NCI-H526 treated with DMSO at 0.1 percent for 48 hours (cell line): ENCODE measurements around the gene PDK2.
"Not testable (repeated sequence)": the region's sequence is repeated elsewhere in the genome, so short reads cannot be mapped to it uniquely, and the experiment has no call there.

Experiments used
- DNase-seq: peaks from one replicate; lab custom pipeline; 2025; lab: John Stamatoyannopoulos, UW

PDK2 gene

DNA sequence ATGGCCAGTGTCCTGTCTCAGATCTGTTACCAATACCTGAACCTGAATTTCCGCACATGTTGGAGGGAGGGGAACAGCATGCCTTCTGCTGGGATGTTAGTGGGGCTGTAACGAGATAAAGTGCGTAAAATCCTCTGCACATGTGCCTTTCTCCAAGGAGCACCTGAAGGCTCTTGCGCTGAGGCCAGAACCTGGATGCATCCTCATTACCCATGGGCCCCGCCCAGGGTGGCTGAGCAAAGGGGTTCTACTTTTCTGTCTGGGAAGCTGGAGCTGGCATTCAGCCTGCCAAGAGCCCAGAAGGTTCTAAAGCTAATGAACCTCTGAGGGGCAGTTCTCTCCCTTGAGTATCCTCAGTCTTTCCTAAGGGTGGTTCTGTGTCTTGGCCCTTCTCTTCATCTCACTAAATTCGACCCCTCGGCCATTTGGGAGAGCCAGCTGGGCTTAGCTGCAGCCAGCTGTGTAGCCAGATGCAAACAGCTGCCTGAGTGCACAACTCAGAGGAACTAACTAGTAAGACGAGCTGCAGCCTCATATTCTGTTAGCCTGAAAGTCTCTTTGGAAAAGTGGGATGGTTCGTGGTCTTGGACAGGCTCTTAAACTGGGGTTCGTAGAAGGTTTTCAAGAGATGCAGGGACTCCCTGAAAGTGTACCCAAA, 36.7 kb upstream of the PDK2 start:
- no peak for DNase-seq

DNA sequence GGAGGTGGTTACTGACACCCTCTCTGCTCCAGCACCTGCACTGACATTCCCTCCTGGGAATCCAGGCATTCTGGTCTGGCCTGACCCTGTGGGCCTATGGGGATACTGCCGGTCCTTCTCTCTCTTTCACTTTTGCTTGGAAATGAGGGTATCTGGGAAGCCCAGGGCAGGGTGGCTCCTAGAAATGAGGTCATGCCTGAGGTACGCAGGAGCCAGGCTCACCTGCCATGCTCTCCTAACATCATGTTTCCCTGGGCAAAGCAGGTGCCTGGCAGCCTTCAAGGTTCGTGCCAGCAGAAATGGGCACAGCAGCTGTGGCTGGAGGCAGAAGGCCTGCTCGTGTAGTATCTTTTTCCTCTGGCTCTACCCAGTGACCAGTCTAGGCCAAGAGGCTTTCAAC, 35.9 kb upstream of the PDK2 start:
- no peak for DNase-seq

DNA sequence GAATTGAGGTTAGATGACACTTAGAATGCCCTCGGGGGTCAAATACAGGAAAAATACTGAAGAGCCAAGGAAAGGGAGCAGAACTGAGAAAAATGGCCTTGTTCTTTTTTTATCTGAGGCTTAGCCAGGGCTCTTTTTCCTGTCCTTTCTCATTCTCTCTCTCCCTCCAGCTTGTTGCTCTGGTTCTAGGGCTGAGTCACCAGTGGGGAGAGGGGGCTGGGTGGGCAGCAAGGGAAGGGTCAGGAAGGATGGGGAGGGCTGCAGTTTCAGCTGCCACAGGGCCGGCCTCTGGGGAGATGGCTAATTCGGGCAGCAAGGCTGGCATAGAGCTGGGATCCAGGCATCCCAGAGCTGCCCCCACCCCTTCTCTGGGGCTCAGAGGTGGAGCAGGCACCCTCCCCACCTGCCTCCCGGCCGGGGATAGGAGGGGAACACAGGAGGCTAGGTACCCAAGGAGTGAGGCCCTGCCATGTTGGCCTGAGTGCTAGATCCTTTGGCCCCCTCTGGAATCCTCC, 35.3 kb upstream of the PDK2 start:
- DNase-seq: no peak

DNA sequence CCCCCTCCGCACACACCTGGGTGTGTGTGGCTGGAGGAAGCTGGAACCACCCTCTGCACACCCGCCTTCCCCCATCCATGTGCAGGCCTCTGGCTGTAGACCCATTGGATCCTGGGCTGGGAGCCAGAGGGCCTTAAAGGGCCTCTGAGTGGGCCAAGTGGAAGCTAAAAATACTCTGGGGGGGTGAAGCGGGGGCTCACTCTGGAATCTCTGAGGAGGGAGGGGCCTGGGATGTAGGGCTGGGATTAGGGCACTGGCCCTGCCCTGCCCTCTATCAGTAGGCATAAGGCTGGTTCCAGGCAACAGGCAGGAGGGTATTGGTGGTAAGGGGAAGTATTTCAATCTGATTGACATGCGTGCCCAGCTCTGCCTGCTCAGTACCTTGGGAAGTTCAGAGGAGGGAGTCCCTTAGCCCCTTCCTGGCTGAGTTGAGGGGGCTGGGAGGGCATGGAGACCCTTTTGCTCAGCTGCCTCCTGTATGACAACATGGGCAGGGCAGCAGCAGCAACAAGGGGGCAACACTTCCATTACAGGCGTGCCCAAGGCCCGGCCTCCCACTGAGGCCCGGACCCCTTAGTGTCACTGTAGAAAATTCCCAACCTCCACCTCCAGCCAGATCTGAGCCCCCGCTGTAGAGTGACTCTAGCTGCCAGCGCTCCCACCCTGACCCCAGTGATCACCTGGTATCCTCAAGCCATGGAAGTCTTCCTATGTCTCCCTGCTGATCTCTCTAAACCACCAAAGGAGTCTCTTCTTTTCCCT, 34.0 kb upstream of the PDK2 start:
- no peak for DNase-seq

DNA sequence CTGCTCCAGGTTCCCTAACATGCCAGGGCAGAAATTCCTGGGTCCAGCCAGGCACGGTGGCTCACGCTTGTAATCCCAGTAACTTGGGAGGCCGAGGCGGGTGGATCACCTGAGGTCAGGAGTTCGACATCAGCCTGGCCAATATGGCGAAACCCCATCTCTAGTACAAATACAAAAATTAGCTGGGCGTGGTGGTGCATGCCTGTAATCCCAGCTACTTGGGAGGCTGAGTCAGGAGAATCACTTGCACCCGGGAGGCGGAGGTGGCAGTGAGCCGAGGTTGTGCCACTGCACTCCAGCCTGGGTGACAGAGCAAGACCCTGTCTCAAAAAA, 33.5 kb upstream of the PDK2 start:
- not testable (repeated sequence) for DNase-seq

DNA sequence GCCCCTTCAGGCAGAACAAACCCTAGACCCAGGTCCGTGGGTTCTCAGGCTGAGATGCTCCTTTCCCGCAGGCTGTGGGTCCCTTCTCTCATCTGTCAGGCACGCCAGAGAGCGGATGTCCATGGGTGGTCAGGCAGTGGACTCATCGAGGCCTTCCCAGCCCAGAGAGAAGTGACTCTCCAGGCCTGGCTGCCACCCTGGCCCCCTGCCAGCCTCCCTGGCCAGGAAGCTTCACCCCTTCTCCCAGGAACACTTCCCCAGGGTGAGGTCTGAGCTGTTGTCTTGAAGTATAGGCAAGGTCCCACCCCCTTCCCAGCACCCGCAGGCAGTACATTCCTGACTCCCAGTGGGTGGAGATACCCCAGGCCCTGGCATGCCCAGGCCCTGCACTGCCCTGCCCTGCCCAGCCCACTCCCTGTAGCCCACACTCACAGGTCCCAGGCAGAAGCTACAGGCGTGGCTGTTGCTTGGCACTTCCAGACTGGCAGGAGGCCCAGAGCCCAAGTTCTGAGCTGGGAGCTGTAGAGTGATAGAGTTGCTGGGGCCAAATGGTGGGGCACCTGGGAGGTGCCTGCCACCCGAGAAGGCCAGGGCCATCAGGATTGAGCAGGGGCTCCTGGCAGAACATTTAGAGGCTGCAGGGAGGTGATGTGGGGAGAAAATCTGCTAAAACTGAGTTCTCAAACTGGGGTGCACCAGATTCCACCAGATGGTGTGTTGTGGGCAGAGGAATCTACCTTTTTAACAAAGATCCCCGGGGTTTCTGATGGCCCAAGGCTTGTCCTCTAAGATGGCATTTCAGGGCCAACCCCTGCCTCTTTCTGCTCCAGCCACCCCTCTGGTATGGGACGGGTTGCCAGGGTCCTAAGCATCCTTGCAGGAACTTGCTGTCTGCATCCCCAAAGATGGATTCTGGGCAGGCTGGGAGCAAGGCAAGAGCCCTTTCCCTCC, 32.6 kb upstream of the PDK2 start:
- DNase-seq: no peak

DNA sequence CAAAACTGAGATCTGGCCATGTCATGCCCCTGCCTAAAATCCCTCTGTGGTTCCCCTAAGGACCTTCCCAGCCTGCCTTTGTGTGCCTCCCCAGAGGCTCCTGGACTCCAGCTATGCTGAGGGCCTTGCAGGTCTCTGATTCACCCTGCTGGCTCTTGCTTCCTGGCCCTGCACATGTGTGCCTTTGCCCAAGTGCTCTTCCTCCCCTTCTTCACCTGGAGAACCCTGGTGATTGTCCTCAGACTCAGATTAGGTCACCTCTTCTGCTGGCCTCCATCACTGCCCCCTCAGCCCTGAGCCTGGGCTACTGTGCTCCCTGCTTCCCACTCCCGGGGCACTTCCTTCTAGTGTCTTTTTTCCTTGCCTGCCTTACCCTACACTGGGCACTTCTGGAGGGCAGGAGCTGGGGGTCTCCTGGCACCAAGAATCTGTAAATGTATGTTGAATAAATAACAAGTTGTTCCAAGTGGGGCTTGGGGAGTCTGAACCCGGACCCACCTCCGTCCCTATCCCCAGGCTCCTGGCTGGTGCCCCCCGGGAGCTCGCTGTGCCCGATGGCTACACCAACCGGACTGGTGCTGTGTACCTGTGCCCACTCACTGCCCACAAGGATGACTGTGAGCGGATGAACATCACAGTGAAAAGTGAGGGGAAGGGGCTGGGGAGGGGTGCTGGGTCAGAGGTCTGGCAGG, 31.4 kb upstream of the PDK2 start:
- no peak for DNase-seq

DNA sequence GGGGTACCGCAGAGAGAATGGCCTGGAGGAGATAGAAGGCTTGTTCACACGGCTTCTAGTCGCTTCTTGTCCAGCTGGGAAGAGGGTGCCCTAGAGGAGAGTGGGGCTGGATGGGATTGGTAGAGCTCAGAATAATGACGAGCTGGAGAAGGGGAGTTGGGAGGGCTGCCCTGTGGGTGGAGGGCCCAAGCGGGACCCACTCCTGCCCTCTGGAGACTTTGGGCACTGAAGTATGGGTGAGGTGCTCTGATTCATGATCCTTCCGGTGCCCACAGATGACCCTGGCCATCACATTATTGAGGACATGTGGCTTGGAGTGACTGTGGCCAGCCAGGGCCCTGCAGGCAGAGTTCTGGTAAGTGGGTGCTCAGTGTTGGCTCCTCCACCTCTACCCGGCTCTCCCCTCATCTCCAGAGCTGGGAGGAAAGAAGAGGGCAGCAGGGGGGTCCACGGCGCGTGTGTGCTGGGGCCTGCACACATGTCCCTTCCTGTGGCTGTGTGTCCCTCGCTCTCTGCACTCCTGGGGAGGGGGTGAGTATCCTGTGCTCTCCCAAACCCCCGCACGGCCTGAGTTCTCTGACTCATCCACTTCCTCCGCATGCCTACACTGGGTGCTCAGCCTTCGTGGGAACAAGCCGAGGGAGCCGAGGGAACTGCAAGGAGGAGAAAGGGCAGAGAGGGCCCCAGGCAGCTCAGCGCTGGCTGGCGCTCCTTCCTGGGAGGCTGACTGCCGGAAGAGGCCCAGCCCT, 30.7 kb upstream of the PDK2 start:
- DNase-seq: no peak

DNA sequence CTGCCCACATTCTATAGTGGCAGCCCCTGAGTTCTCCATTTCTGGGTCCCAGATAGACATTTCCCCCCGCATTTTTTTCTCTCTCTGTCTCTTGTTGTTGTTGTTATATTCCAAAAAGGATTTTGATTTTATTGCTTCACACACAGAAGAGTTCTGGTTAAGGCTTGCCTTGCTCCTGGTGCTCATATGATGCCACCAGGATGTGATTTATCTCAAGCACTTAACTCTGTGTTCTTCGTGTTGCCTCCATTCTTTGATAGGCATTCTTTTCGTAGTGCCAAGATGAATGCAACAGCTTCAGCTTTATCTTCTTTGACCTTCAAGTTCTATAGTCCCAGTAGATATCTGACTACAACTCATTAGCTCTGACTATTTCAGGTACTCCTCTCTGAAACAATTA, 30.1 kb upstream of the PDK2 start:
- DNase-seq: no peak

DNA sequence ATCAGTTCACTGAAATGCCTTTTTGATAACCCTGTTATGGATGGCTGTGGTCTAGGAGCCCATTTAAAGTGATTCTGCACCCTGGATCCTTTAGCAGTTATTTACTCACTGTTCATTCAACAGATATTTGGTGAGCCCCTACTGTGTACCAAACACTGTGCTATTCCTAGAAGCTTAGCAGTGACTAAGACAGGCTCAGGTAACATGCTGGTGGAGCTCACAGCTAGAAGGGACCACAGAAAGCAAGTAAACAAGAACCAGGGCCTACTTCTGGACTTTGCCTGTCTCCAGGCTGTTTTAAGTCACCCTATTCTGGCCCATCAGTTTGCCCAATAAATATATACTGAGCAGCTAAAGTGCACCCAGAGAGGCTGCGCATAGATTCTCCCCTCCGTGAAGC, 28.2 kb upstream of the PDK2 start:
- DNase-seq: no peak

DNA sequence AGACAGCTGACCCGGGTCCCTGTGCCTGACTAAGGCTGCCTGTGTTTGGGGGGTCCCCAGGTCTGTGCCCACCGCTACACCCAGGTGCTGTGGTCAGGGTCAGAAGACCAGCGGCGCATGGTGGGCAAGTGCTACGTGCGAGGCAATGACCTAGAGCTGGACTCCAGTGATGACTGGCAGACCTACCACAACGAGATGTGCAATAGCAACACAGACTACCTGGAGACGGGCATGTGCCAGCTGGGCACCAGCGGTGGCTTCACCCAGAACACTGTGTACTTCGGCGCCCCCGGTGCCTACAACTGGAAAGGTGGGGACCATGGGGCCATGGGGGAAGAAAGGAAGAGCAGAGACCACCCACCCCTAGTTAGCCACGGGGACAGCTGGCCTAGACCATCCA, 27.2 kb upstream of the PDK2 start:
- DNase-seq: no peak

DNA sequence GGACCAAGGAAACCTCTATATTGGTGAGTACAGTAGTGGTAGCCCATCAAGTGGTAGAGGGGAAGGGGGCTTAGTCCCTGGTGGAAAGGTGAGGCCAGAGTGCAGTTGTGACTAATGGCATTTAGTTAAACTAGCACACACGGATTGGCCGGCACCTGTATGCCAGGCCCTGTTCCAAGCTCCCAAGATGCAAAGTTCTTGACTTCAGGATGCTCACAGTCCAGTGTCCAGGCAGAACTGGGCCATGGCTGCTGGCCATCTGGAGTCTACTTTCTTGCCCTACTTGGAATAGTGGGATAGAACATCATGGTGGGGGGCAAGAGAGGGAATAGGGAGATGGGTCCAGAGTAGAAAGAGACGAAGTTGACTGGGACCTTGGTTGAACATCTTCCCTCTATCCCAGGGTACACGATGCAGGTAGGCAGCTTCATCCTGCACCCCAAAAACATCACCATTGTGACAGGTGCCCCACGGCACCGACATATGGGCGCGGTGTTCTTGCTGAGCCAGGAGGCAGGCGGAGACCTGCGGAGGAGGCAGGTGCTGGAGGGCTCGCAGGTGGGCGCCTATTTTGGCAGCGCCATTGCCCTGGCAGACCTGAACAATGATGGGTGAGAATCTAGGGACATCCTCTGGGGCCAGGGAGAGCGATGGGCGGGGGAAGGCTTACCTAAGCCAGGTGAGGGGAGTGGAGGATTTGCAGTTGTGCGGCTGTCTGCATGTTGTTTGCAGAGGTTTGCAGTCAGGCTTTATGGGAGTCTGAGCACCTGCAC, 24.1 kb upstream of the PDK2 start:
- no peak for DNase-seq

DNA sequence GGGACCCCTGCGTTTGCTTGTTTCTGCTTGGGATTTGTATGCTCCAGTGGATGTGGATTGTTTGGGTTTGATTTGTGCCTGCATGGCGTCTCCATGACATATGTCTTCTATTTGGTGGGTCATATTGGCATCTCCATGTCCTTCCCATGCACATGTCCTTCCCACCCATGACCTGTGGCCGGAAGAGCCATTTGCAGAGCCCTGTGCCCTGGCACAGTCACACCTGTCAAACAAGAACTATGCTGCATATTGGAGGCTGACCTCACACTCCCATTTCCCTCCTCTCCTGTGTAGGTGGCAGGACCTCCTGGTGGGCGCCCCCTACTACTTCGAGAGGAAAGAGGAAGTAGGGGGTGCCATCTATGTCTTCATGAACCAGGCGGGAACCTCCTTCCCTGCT, 23.5 kb upstream of the PDK2 start:
- no peak for DNase-seq

DNA sequence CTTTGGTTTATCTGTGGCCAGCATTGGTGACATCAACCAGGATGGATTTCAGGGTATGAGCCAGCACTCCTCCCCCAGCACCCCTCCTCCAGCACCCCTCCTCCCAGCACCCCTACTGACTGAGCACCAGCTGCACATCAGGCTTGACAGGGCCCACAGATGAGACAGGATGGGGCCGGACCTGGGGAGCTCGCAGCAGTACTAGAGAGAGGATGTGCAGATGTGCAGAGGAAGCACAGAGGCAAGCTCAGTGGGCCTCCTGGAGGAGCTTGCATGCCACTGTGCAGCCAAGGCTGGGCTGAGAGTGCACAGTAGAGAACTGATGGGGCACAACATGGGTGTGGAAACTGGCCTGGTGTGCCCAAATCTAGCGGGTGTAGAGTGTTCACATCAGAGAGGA, 23.0 kb upstream of the PDK2 start:
- no peak for DNase-seq

DNA sequence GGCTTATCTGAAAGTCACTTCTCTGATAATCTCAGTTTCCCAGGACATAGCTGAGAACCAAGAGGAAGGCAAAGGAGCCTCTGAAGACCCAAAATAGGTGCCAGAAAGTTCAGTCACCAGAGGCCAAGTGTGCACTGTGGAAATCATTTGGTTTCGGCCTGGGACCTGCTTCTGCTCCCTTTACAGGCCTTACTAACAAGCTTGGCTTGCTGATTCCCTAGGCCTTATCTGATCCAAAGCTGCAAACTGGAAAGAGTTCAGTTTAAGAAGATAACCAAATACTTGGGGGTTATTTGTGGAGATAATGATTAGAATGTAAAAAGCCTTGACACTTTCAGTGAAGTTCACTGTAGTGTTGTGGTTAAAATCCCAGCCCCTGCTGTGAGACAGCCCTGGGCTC, 22.2 kb upstream of the PDK2 start:
- DNase-seq: no peak

DNA sequence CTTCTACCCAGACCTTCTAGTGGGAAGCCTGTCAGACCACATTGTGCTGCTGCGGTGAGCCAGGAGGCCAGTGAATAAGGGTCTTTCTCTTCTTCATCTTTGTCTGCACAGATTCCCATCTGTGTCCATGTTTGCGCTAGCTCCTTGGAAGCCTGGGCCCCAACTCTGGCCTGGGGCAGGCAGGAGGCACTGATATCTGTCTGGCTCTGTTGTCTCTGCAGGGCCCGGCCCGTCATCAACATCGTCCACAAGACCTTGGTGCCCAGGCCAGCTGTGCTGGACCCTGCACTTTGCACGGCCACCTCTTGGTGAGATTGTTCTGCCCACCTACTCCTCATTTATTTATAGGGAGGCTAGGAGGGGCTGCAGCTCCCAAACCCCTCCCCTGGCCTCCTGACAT, 20.9 kb upstream of the PDK2 start:
- no peak for DNase-seq

DNA sequence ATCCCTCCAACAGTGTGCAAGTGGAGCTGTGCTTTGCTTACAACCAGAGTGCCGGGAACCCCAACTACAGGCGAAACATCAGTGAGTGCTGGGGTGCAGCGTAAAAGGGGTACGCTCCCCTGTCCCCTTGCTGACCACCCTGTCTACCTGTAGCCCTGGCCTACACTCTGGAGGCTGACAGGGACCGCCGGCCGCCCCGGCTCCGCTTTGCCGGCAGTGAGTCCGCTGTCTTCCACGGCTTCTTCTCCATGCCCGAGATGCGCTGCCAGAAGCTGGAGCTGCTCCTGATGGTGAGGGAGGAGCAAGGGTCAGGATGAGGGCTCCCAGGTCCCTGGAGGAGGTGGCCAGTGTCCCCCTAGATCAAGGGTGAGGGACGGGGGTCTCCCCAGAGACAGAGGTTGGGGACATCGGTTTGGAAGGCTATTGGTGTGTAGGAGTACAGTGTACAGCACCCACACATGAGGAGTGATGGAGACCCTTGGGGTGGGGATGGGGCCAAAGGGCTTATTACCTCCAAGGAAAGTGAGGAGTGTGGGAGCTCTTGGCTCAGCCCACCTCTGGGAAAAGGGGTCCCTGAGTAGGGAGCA, 19.6 kb upstream of the PDK2 start:
- DNase-seq: no peak

DNA sequence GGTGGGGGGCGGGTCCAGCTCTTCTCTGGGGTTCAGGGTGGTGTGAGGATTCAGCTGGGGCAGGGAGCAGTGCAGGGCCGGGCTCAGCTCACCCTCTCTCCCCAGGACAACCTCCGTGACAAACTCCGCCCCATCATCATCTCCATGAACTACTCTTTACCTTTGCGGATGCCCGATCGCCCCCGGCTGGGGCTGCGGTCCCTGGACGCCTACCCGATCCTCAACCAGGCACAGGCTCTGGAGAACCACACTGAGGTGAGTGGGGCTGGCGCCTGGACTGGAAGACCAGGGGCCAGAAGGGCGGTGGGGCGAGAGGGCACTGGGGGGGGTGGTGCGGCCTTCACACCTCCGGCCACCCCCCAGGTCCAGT, 18.9 kb upstream of the PDK2 start:
- no peak for DNase-seq

DNA sequence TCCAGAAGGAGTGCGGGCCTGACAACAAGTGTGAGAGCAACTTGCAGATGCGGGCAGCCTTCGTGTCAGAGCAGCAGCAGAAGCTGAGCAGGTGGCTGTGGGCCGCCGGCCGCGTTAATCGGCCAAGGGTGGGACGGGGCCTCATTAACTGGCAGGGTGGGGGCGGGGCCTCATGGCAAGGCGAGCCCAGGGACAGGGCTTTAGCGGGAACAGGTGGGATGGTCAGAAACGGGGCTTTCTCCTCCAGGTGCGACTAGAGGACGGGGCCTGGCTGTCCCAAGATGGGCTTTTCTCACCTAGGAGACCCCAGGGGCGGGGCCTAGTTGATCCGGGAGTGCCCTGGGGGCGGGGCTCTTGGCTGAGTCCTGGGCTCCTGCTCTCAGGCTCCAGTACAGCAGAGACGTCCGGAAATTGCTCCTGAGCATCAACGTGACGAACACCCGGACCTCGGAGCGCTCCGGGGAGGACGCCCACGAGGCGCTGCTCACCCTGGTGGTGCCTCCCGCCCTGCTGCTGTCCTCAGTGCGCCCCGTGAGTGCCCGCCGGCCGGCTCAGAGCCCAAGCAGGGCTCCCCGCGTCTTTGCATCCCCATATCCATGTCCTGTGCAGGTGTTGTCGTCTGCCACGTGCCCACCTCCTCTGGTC, 18.4 kb upstream of the PDK2 start:
- DNase-seq: peak; percentile 60

DNA sequence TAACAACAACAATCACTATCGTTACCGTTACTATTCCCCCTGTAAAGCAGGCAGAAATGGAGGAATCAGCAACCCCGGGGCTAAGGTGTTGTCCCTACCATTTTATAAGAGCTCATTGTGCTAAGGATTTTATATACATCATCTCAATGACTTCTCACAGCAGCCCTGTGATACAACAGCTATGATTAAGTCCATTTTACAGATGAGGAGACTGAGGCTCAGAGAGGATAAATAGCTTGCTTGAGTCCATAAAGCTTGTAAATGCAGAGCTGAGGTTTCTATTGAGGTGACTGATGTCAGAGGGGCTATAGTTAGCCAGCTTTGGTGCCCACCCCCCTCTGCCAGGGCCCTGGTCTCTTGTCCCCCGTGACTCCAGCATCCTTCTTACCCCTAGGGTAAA, 16.7 kb upstream of the PDK2 start:
- DNase-seq: no peak
